GM21825 (cell line): ENCODE data around the gene XAGE3.
"Not testable (repeated sequence)": the region's sequence is repeated elsewhere in the genome, so short reads cannot be mapped to it uniquely, and the experiment has no call there.

Experiments
- ATAC-seq: cut with Tn5 transposase; IDR thresholded peaks from one replicate; pipeline ENCODE4 v1.9.1; 2021; ENCODE audit warnings: mild to moderate bottlenecking, moderate library complexity; ENCODE audit not compliant: unreplicated experiment

The XAGE3 gene

DNA sequence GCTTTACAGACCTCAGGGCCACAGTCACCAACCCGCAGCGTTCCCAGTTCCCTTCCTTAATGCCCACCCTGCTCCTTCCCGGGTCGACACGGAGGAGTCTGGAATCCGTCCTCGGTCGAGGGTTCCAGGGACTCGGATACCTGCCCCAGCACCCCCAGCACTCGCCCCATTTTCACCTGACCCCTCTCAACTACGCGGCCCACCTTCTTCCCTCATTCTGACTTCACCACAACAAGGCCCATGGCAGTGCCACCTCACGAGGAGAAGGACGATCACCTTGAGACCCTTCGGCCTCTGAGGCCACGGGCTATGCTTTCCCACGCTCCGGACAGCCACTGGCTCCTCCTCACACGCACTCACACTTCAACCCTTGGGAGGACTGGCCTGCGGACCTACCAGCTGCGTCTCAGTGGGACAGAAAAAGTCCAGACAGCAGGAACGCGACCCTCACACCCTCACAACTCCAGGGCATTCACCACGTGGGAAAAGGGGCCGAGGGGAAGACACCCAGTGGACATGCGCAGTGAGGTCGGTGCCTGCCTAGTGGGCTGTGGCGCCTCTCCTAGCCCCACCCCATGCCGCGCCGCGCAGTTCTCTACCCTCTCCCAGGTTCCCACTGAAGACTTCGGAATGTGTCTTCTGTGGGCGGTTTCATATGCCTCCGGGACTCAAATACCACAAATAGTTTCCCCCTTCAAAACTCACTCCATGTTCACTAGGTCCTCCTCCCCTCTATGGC, at the start of gene XAGE3:
XAGE3 (minus strand) TSS at position 474 of the 739 bp plus-strand sequence. CDS start 950 bp downstream, outside the sequence.
- ATAC-seq = no peak

DNA sequence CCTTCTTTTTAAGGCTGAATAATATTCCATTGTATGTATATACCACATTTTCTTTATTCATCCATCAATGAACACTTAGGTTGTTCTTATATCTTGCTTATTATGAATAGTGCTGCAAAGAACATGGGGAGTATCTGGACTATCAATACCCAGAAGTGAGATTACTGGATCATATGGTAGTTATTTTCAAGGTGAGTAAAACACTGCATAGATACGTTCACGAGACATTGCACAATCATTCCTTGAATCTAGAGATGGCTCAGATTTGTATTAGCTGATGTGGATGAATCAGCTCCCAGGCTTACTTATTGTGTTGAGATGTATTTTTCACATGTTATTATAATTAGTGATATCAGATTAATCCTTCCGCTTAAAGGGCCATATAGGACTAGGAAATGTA, 46.8 kb upstream of the XAGE3 start:
- ATAC-seq = not testable (repeated sequence)

- ATAC-seq = not testable (repeated sequence)
These were observed 45.8 kb upstream of the XAGE3 start for GRCh38 chrX:52913681-52914080.

GRCh38 chrX:52909313-52909969, 41.6 kb upstream of the XAGE3 start:
- not testable (repeated sequence) for ATAC-seq

DNA sequence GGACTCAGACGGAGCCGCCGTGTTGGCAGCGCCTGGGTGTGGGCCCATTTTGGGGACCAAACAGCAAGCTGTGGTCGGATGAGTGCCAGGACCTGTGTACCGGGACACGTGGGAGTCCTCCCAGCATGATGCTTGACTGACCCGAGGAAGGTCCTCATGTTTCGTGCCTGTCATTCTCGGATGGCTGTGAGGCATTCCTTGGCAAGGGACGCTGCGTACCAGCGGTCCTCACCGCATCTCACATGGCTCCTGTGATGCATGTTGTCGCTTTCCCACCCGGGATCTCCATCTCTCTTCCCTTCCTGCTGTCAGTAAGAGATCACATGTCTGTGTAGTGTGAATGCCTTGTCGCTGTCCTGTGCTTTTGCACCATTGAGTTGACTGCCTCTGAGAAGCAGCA, 40.0 kb upstream of the XAGE3 start:
- not testable (repeated sequence) for ATAC-seq

- not testable (repeated sequence) for ATAC-seq
These were observed 39.3 kb upstream of the XAGE3 start for GRCh38 chrX:52907137-52907536.

- ATAC-seq = not testable (repeated sequence)
These were observed 38.2 kb upstream of the XAGE3 start for GRCh38 chrX:52906072-52906471.

- not testable (repeated sequence) for ATAC-seq
These were observed 37.6 kb upstream of the XAGE3 start for GRCh38 chrX:52905531-52905930.

GRCh38 chrX:52896855-52897709, 29.2 kb upstream of the XAGE3 start, which contains the start of gene FAM156B:
FAM156B (plus strand) TSS chrX:52897330; CDS start chrX:52907226, 9,896 bp downstream.
- ATAC-seq = peak; percentile 68

DNA sequence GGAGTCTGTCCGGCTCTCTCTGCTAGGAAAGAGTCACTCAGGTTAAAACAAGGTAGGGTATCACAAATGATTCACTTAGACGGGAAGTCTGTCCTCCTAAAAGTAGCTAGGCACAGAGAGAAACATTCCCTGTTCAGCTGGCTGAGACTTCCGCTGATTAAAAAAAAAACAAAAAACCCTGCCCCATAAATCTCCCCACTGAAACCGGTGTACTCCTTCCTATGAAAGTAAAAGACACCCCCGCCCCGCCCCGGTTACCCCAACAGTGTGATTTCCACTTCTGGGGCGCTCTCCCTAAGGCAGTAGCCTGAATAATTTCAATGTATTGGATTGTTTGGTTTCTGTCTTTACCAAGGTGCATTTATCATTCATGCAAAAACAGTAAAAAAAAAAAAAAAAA, 28.6 kb upstream of the XAGE3 start:
- ATAC-seq = peak; percentile 28

GRCh38 chrX:52888090-52888489, 20.2 kb upstream of the XAGE3 start:
- ATAC-seq = not testable (repeated sequence)

DNA sequence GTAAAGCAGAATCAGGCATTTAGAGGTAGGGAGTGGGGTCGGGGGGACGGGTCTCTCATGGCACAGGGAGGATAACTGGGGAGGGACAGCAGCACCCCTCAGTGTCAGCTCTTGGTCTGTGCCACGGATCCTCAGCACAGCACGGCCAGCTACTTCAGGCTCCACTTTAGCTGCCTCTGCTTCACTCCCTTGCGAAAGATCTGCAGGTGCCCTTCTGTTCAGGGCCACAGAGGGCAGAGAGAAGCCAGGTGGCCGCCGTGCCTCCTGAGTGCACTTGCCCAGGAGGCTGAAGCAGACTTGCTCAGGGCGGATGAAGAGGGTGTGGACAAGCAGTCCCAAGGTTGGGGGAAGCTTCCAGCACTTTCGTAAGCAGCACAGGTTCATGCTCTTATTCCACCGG, 19.6 kb upstream of the XAGE3 start:
- not testable (repeated sequence) for ATAC-seq

- ATAC-seq = not testable (repeated sequence)
These were observed 8.5 kb upstream of the XAGE3 start for GRCh38 chrX:52876386-52876785.

DNA sequence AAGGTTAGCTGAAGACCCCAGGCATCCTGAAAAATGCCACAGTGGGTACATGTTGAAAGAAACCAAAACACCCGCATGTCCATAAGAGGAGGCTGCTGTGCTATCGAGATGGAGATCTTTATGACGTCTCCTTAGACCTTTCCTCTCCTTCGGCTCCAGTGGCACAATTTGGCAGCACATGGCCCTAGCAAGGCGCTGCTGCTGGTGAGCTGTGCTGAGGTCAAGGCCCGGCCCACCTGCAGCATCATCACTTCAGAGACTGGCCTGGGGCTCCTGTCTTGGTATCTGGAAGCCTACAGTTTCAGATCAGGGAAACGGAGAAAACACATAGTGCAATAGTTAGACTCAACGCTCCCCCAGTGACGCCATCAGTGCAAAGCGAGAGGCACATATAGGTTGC, 7.6 kb upstream of the XAGE3 start:
- ATAC-seq = not testable (repeated sequence)

DNA sequence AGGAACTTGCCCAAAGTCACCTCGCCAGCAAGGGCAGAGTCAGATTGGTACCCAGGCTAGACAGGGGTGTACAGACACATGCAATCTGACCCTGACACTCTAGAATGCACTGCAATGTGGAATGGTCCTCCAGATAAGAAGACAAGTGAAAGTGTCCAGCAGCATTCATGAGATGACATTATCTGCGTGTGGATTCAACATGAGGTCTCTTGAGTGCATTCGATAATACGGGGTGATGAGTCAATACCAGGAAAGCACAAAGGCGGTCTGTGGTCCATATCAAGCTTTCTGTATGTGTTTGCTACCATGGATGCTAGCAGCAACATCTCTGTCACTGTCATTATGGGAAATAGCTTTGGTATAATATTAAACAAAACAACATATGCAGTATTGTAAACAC, 6.8 kb upstream of the XAGE3 start:
- no peak for ATAC-seq

GRCh38 chrX:52873825-52874224, 5.9 kb upstream of the XAGE3 start:
- not testable (repeated sequence) for ATAC-seq

DNA sequence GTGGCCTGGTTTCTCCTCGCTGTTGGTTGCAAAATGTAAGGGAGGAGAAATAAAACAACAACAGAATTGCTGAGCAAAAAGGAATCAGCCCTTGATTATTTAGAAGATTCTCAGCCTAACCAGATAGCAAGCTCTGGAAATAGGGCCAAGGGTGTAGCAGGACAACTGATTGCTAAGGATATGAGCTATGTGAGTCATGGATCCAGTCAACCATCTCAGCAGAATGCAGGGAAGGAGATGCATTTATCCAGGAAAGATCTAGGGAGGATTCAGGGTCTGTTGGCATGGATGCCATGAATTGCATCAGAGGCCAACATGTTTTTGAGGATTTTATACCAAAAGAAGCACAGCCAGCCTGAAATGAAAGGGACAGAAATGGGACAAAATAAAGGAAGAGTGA, 2.2 kb upstream of the XAGE3 start:
- no peak for ATAC-seq

GRCh38 chrX:52865343-52865998, 2.4 kb downstream of the XAGE3 start:
- no peak for ATAC-seq

DNA sequence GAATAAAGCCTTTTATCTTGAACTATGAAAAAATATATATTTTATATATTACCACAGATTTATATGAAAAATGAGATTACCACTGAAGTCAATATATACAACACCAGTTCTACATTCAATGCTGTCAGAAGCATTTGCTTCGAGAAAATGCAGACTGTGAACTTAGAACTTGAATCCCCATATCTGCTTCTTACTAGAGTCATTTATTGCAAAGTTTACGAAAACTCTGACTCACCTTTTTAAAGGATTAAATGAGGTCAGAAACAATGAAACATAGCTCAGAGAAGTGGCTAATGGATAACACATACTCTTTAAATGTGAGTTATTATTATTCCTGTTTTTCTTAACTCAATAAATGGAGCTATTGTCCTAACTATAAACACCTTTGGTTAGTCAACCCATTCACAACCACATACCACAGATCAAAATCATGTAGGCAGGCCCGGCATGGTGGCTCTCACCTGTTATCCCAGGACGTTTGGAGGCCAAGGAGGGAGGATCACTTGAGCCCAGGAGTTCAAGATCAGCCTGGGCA, 10.8 kb downstream of the XAGE3 start:
- not testable (repeated sequence) for ATAC-seq

DNA sequence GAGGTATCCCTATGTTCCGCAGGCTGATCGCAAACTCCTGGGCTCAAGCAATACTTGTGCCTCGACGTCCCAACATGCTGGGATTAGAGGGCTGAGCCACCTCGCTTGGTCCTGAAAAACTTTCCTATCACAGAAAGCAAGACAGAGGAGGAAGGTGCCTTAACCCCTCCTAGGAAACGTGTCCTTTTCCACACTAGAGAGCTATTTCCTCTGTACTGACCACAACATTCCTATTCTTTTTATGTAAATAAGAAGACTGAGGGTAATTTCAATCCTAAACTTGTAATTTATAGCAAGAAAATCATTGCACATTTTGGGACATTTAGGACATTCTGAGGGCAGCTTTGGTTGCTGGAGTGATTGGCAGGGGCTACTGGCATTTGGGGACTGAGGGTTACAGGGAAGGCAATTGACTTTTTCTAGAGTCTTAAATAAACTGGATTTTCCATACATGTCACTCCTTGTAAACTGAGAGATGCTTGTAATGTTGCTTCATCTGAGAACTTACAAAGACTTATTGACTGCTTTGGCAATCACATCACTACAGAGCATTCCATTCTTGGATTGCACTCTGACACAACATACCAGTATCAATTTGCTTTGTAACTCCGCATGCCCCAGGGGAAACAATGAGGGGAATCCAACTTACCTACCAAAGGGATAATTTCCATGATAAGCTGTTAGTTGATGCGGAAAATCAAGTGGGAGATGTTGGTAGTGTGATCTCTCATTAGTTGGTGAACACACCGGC, 15.6 kb downstream of the XAGE3 start:
- ATAC-seq = no peak
